Activated T-cell treated with anti-CD3 and anti-CD28 coated beads, Interleukin-2, amount 50 U/mL, for 4 hours (primary cell): ENCODE measurements around the gene RIMBP3C. TPM values are rescaled to one million over a fixed set of nuclear protein-coding genes. Genes with fewer than 3 reads are reported as not detected.
"Not testable (repeated sequence)": the region's sequence is repeated elsewhere in the genome, so short reads cannot be mapped to it uniquely, and the experiment has no call there.

ENCODE experiments used
- ATAC-seq, 2 donors: fragments of 200-7000 bp; cut with Tn5 transposase; one replicate each; pipeline ENCODE4 v1.10.0; 2021
- DNase-seq: peaks from one replicate; pipeline ENCODE4 v3.0.0-alpha.2; 2020
- H3K27me3 Mint-ChIP-seq: one replicate; pipeline ENCODE4 v1.8.0; 2021; ENCODE audit warnings: low read depth, mixed read lengths
- H3K36me3 Mint-ChIP-seq: one replicate; pipeline ENCODE4 v1.8.0; 2022; ENCODE audit warnings: mixed read lengths; ENCODE audit not compliant: insufficient read depth
- H3K4me1 Mint-ChIP-seq: one replicate; pipeline ENCODE4 v1.8.0; 2021; ENCODE audit warnings: low read depth, mixed read lengths
- H3K4me3 Mint-ChIP-seq: one replicate; pipeline ENCODE4 v1.8.0; 2021; ENCODE audit warnings: mild to moderate bottlenecking, moderate library complexity, mixed read lengths
- H3K9me3 Mint-ChIP-seq: one replicate; pipeline ENCODE4 v1.8.0; 2021; ENCODE audit warnings: mixed read lengths
- total RNA-seq, 3 donors: library from RNA; stranded (reverse); gene quantifications; one replicate each; pipeline ENCODE4 v1.2.1, GENCODE V29; 2021

Gene RIMBP3C
- total RNA-seq, 3 donors from 2014 or later: 0.20 to 0.57 TPM; not detected in 1

- not testable (repeated sequence) for H3K36me3 Mint-ChIP-seq, H3K4me3 Mint-ChIP-seq, H3K4me1 Mint-ChIP-seq, DNase-seq, H3K9me3 Mint-ChIP-seq, H3K27me3 Mint-ChIP-seq, ATAC-seq
Observed at GRCh38 chr22:21526705-21527500, 24.4 kb downstream of the RIMBP3C start.

GRCh38 chr22:21516970-21517764 lies 34.1 kb downstream of the RIMBP3C start:
- DNase-seq: peak; percentile 60
- H3K27me3 Mint-ChIP-seq, H3K9me3 Mint-ChIP-seq, H3K4me3 Mint-ChIP-seq, H3K36me3 Mint-ChIP-seq, H3K4me1 Mint-ChIP-seq: not testable (repeated sequence)
- ATAC-seq: peak; percentile 90 to 95

- H3K4me1 Mint-ChIP-seq, H3K9me3 Mint-ChIP-seq, H3K36me3 Mint-ChIP-seq, ATAC-seq, DNase-seq, H3K27me3 Mint-ChIP-seq, H3K4me3 Mint-ChIP-seq: not testable (repeated sequence)
Observed at GRCh38 chr22:21516522-21516921, 34.7 kb downstream of the RIMBP3C start.

- H3K27me3 Mint-ChIP-seq, H3K36me3 Mint-ChIP-seq, DNase-seq, H3K4me1 Mint-ChIP-seq, ATAC-seq, H3K4me3 Mint-ChIP-seq, H3K9me3 Mint-ChIP-seq: not testable (repeated sequence)
Observed at GRCh38 chr22:21515234-21515633, 36.0 kb downstream of the RIMBP3C start.

- DNase-seq, H3K4me1 Mint-ChIP-seq, H3K36me3 Mint-ChIP-seq, H3K9me3 Mint-ChIP-seq, H3K4me3 Mint-ChIP-seq, H3K27me3 Mint-ChIP-seq: not testable (repeated sequence)
- ATAC-seq: peak; percentile 39 to 62
Observed at GRCh38 chr22:21514117-21514516, 37.1 kb downstream of the RIMBP3C start.

GRCh38 chr22:21512022-21512421 lies 39.2 kb downstream of the RIMBP3C start:
- H3K4me1 Mint-ChIP-seq, ATAC-seq, H3K36me3 Mint-ChIP-seq, H3K9me3 Mint-ChIP-seq, DNase-seq, H3K27me3 Mint-ChIP-seq, H3K4me3 Mint-ChIP-seq: not testable (repeated sequence)

- H3K27me3 Mint-ChIP-seq, DNase-seq, H3K4me1 Mint-ChIP-seq, H3K4me3 Mint-ChIP-seq, ATAC-seq, H3K9me3 Mint-ChIP-seq, H3K36me3 Mint-ChIP-seq: not testable (repeated sequence)
Observed at GRCh38 chr22:21510397-21510796, 40.9 kb downstream of the RIMBP3C start.

GRCh38 chr22:21499623-21500506 lies 51.4 kb downstream of the RIMBP3C start:
- not testable (repeated sequence) for H3K36me3 Mint-ChIP-seq, H3K9me3 Mint-ChIP-seq, DNase-seq, H3K4me3 Mint-ChIP-seq, H3K4me1 Mint-ChIP-seq, H3K27me3 Mint-ChIP-seq
- ATAC-seq: peak; percentile 95 to 96

- ATAC-seq, H3K4me3 Mint-ChIP-seq, H3K27me3 Mint-ChIP-seq, DNase-seq, H3K9me3 Mint-ChIP-seq, H3K36me3 Mint-ChIP-seq, H3K4me1 Mint-ChIP-seq: not testable (repeated sequence)
Observed at GRCh38 chr22:21498489-21498888, 52.8 kb downstream of the RIMBP3C start.

GRCh38 chr22:21497984-21498383 lies 53.3 kb downstream of the RIMBP3C start:
- ATAC-seq, H3K4me1 Mint-ChIP-seq, H3K36me3 Mint-ChIP-seq, H3K4me3 Mint-ChIP-seq, H3K9me3 Mint-ChIP-seq, H3K27me3 Mint-ChIP-seq, DNase-seq: not testable (repeated sequence)

Other genes with a start within 250 kb of the RIMBP3C start
- gene RIMBP3B, start 167.7 kb downstream of the RIMBP3C start, total RNA-seq: under 1 TPM in 2 of 3 donors, not detected in 1; 0.20 to 0.61 TPM
- gene HIC2, start 134.1 kb downstream of the RIMBP3C start, total RNA-seq: 1 to 10 TPM; 8.1 to 8.8 (median 8.2) TPM
- gene TMEM191C, start 84.1 kb downstream of the RIMBP3C start, total RNA-seq: under 1 TPM; 0.23 to 0.87 (median 0.53) TPM
- 10 to 100 TPM; 73.5 to 79.2 (median 78.0) TPM for gene UBE2L3, start 16.3 kb upstream of the RIMBP3C start, total RNA-seq
- gene YDJC, start 78.6 kb upstream of the RIMBP3C start, total RNA-seq: 10 to 100 TPM; 74.5 to 91.5 (median 91.4) TPM
- 1 to 10 TPM in 1 of 3 donors, under 1 TPM in 2; 0.73 to 1.3 (median 0.86) TPM for gene CCDC116, start 81.3 kb upstream of the RIMBP3C start, total RNA-seq
- 100 to 1,000 TPM; 151 to 173 (median 163) TPM for gene SDF2L1, start 90.8 kb upstream of the RIMBP3C start, total RNA-seq
- 10 to 100 TPM; 40.0 to 44.7 (median 40.0) TPM for gene PPIL2, start 114.6 kb upstream of the RIMBP3C start, total RNA-seq
- under 1 TPM; 0.13 to 0.19 (median 0.18) TPM for gene YPEL1, start 184.3 kb upstream of the RIMBP3C start, total RNA-seq